ENCODE results near the gene FLNA. TPM values are rescaled to one million over a fixed set of nuclear protein-coding genes. Genes with fewer than 3 reads are reported as not detected.

The FLNA gene
- total and polyA plus RNA-seq, 2 of the 13 experiments (the other 11 are each of a cell fraction or from before 2014, with no cell fraction given) = 83.4 to 174 TPM

- TF ChIP-seq, protein P1, sequence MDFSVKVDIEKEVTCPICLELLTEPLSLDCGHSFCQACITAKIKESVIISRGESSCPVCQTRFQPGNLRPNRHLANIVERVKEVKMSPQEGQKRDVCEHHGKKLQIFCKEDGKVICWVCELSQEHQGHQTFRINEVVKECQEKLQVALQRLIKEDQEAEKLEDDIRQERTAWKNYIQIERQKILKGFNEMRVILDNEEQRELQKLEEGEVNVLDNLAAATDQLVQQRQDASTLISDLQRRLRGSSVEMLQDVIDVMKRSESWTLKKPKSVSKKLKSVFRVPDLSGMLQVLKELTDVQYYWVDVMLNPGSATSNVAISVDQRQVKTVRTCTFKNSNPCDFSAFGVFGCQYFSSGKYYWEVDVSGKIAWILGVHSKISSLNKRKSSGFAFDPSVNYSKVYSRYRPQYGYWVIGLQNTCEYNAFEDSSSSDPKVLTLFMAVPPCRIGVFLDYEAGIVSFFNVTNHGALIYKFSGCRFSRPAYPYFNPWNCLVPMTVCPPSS (IDR thresholded peaks at IDR 0.05) = no peak
- TF ChIP-seq ERF (CRISPR knock-in tag; IDR thresholded peaks at IDR 0.05) (no peak), ZNF891 (CRISPR knock-in tag; IDR thresholded peaks at IDR 0.05) (no peak), ZNF484 (CRISPR knock-in tag; IDR thresholded peaks at IDR 0.05; ENCODE audit: borderline replicate concordance, low read depth) (no peak), SIN3B (IDR thresholded peaks at IDR 0.05; ENCODE audit: low read length) (no peak), KAT8 (CRISPR knock-in tag; IDR thresholded peaks at IDR 0.05) (peak; percentile 24; the same call in 1 of the 2 replicates), HMGA1 (CRISPR knock-in tag; conservative IDR thresholded peaks at IDR 0.05) (no peak), ZNF773 (CRISPR knock-in tag; IDR thresholded peaks at IDR 0.05; ENCODE audit: borderline replicate concordance) (no peak), POGZ (CRISPR knock-in tag; IDR thresholded peaks at IDR 0.05) (no peak), CBX5 (CRISPR knock-in tag; IDR thresholded peaks at IDR 0.05; ENCODE audit: borderline replicate concordance) (no peak), SIN3A (IDR thresholded peaks at IDR 0.05; ENCODE audit: borderline replicate concordance, low read depth, low read length) (peak; percentile 83; the same call in 1 of the 2 replicates), ZNF101 (CRISPR knock-in tag; IDR thresholded peaks at IDR 0.05; ENCODE audit: borderline replicate concordance, low read depth) (0 out of 2 replicates have a peak, but pooled peaks have one; percentile 8), BCL3 (CRISPR knock-in tag; IDR thresholded peaks at IDR 0.05) (no peak), TP53 (CRISPR knock-in tag; conservative IDR thresholded peaks at IDR 0.05) (no peak)
- TF ChIP-seq, protein P2, sequence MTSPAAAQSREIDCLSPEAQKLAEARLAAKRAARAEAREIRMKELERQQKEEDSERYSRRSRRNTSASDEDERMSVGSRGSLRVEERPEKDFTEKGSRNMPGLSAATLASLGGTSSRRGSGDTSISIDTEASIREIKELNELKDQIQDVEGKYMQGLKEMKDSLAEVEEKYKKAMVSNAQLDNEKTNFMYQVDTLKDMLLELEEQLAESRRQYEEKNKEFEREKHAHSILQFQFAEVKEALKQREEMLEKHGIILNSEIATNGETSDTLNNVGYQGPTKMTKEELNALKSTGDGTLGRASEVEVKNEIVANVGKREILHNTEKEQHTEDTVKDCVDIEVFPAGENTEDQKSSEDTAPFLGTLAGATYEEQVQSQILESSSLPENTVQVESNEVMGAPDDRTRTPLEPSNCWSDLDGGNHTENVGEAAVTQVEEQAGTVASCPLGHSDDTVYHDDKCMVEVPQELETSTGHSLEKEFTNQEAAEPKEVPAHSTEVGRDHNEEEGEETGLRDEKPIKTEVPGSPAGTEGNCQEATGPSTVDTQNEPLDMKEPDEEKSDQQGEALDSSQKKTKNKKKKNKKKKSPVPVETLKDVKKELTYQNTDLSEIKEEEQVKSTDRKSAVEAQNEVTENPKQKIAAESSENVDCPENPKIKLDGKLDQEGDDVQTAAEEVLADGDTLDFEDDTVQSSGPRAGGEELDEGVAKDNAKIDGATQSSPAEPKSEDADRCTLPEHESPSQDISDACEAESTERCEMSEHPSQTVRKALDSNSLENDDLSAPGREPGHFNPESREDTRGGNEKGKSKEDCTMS (CRISPR knock-in tag; conservative IDR thresholded peaks at IDR 0.05) = no peak
- TF ChIP-seq, protein P3, sequence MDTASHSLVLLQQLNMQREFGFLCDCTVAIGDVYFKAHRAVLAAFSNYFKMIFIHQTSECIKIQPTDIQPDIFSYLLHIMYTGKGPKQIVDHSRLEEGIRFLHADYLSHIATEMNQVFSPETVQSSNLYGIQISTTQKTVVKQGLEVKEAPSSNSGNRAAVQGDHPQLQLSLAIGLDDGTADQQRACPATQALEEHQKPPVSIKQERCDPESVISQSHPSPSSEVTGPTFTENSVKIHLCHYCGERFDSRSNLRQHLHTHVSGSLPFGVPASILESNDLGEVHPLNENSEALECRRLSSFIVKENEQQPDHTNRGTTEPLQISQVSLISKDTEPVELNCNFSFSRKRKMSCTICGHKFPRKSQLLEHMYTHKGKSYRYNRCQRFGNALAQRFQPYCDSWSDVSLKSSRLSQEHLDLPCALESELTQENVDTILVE (CRISPR knock-in tag; IDR thresholded peaks at IDR 0.05) = no peak
- TF ChIP-seq, protein P4, sequence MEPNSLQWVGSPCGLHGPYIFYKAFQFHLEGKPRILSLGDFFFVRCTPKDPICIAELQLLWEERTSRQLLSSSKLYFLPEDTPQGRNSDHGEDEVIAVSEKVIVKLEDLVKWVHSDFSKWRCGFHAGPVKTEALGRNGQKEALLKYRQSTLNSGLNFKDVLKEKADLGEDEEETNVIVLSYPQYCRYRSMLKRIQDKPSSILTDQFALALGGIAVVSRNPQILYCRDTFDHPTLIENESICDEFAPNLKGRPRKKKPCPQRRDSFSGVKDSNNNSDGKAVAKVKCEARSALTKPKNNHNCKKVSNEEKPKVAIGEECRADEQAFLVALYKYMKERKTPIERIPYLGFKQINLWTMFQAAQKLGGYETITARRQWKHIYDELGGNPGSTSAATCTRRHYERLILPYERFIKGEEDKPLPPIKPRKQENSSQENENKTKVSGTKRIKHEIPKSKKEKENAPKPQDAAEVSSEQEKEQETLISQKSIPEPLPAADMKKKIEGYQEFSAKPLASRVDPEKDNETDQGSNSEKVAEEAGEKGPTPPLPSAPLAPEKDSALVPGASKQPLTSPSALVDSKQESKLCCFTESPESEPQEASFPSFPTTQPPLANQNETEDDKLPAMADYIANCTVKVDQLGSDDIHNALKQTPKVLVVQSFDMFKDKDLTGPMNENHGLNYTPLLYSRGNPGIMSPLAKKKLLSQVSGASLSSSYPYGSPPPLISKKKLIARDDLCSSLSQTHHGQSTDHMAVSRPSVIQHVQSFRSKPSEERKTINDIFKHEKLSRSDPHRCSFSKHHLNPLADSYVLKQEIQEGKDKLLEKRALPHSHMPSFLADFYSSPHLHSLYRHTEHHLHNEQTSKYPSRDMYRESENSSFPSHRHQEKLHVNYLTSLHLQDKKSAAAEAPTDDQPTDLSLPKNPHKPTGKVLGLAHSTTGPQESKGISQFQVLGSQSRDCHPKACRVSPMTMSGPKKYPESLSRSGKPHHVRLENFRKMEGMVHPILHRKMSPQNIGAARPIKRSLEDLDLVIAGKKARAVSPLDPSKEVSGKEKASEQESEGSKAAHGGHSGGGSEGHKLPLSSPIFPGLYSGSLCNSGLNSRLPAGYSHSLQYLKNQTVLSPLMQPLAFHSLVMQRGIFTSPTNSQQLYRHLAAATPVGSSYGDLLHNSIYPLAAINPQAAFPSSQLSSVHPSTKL (CRISPR knock-in tag; IDR thresholded peaks at IDR 0.05) = no peak
These were observed 23.6 kb upstream of the FLNA start, which contains the start of gene RPL10 (continued) for GRCh38 chrX:154397888-154398667.

Measured in HepG2 (cell line).